Testis (tissue), 2 donors: ENCODE data around the gene EDN3.

ENCODE experiments used
- POLR2A ChIP-seq: fragments of 450-650 bp; IDR thresholded peaks from one replicate; pipeline ENCODE4 v1.6.1; 2017; ENCODE audit warnings: antibody characterized with exemption, mild to moderate bottlenecking, moderate library complexity
- TF ChIP-seq, protein P1 (sequence below), 3 experiments: fragments of 450-650 bp in 2 of 3; fragments of 200-600 bp in 1 of 3; sonication (generic) in 1 of 3; IDR thresholded peaks; one replicate each; pipeline ENCODE4 v1.5.1; 2016 to 2019; ENCODE audit warnings: antibody characterized with exemption in 3 of 3, mild to moderate bottlenecking in 2 of 3, moderate library complexity in 1 of 3

DNA sequence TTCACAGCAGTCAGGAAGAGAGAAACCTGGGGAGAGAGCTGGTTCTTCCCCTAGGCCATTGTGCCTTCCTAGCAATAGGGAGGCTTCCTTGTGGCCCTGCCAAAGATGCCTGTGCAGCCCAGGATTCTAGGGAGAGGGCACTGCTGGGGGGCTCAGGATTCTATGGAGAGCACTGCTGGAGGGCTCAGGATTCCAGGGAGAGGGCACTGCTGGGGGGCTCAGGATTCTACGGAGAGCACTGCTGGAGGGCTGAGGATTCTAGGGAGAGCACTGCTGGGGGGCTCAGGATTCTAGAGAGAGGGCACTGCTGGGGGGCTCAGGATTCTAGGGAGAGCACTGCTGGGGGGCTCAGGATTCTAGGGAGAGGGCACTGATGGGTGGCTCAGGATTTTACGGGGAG, 25.8 kb downstream of the EDN3 start:
- no peak for TF ChIP-seq POLR2A
- TF ChIP-seq, protein P1, sequence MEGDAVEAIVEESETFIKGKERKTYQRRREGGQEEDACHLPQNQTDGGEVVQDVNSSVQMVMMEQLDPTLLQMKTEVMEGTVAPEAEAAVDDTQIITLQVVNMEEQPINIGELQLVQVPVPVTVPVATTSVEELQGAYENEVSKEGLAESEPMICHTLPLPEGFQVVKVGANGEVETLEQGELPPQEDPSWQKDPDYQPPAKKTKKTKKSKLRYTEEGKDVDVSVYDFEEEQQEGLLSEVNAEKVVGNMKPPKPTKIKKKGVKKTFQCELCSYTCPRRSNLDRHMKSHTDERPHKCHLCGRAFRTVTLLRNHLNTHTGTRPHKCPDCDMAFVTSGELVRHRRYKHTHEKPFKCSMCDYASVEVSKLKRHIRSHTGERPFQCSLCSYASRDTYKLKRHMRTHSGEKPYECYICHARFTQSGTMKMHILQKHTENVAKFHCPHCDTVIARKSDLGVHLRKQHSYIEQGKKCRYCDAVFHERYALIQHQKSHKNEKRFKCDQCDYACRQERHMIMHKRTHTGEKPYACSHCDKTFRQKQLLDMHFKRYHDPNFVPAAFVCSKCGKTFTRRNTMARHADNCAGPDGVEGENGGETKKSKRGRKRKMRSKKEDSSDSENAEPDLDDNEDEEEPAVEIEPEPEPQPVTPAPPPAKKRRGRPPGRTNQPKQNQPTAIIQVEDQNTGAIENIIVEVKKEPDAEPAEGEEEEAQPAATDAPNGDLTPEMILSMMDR (IDR thresholded peaks at IDR 0.05): no peak
